Osteocyte (in vitro differentiated cells): ENCODE results near the gene SYCE3. TPM values are rescaled to one million over a fixed set of nuclear protein-coding genes. Genes with fewer than 3 reads are reported as not detected.
"Not testable (repeated sequence)": the region's sequence is repeated elsewhere in the genome, so short reads cannot be mapped to it uniquely, and the experiment has no call there.

ENCODE experiments used
- DNase-seq: peaks from one replicate; pipeline ENCODE4 v3.0.0; 2021; ENCODE audit warnings: mixed read lengths; ENCODE audit not compliant: unreplicated experiment; ENCODE audit errors: extremely low spot score
- H3K27ac Mint-ChIP-seq: one replicate; pipeline ENCODE4 v1.8.0; 2021; ENCODE audit warnings: mild to moderate bottlenecking, mixed read lengths; ENCODE audit not compliant: unreplicated experiment
- H3K27me3 Mint-ChIP-seq: one replicate; pipeline ENCODE4 v1.8.0; 2021; ENCODE audit warnings: mixed read lengths; ENCODE audit not compliant: unreplicated experiment
- H3K36me3 Mint-ChIP-seq: one replicate; pipeline ENCODE4 v1.8.0; 2021; ENCODE audit warnings: mixed read lengths; ENCODE audit not compliant: unreplicated experiment
- H3K4me1 Mint-ChIP-seq: one replicate; pipeline ENCODE4 v1.8.0; 2021; ENCODE audit warnings: mixed read lengths; ENCODE audit not compliant: unreplicated experiment
- H3K4me3 Mint-ChIP-seq: one replicate; pipeline ENCODE4 v1.8.0; 2021; ENCODE audit warnings: mild to moderate bottlenecking, moderate library complexity, mixed read lengths; ENCODE audit not compliant: unreplicated experiment
- H3K9me3 Mint-ChIP-seq: one replicate; pipeline ENCODE4 v1.8.0; 2021; ENCODE audit warnings: mixed read lengths; ENCODE audit not compliant: unreplicated experiment
- total RNA-seq: library from RNA; stranded (reverse); gene quantifications from 2 replicates; pipeline ENCODE4 v1.2.1, GENCODE V29; 2021
- TF ChIP-seq, protein P1 (sequence below): fragments of 200-600 bp; sonication (generic); IDR thresholded peaks from 2 replicates; pipeline ENCODE4 v1.5.0; 2021; ENCODE audit warnings: antibody characterized with exemption, mild to moderate bottlenecking, moderate library complexity

SYCE3 gene
- total RNA-seq, 1 donor from 2014 or later = not detected

GRCh38 chr22:50545522-50546325 lies 17.0 kb downstream of the SYCE3 start, which contains the start of gene KLHDC7B:
Gene KLHDC7B (plus strand): TSS chr22:50545899. CDS start chr22:50546244, 345 bp downstream.
- no peaks in the 10 kb centered on the region for H3K27me3 Mint-ChIP-seq
- H3K9me3 Mint-ChIP-seq = no peaks in the 10 kb centered on the region
- H3K4me3 Mint-ChIP-seq = no peak within 1 kb of the TSS
- TF ChIP-seq, protein P1, sequence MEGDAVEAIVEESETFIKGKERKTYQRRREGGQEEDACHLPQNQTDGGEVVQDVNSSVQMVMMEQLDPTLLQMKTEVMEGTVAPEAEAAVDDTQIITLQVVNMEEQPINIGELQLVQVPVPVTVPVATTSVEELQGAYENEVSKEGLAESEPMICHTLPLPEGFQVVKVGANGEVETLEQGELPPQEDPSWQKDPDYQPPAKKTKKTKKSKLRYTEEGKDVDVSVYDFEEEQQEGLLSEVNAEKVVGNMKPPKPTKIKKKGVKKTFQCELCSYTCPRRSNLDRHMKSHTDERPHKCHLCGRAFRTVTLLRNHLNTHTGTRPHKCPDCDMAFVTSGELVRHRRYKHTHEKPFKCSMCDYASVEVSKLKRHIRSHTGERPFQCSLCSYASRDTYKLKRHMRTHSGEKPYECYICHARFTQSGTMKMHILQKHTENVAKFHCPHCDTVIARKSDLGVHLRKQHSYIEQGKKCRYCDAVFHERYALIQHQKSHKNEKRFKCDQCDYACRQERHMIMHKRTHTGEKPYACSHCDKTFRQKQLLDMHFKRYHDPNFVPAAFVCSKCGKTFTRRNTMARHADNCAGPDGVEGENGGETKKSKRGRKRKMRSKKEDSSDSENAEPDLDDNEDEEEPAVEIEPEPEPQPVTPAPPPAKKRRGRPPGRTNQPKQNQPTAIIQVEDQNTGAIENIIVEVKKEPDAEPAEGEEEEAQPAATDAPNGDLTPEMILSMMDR = no peak
- H3K4me1 Mint-ChIP-seq = no peaks in the 10 kb centered on the region
- no peak for DNase-seq
- H3K36me3 Mint-ChIP-seq = no peaks in the 10 kb centered on the region
- H3K27ac Mint-ChIP-seq = peak within 1 kb of the TSS; percentile 50

- H3K9me3 Mint-ChIP-seq = no peaks in the 10 kb centered on the region
- no peaks in the 10 kb centered on the region for H3K36me3 Mint-ChIP-seq
- H3K4me1 Mint-ChIP-seq = peaks cover under 1% of the 10 kb centered on the region
- TF ChIP-seq, protein P1 = no peak
- H3K27ac Mint-ChIP-seq = no peak overlapping the region
- no peaks in the 10 kb centered on the region for H3K27me3 Mint-ChIP-seq
- DNase-seq = no peak
- H3K4me3 Mint-ChIP-seq = no peak overlapping the region
Measured at GRCh38 chr22:50544746-50545253, 17.9 kb downstream of the SYCE3 start.

DNA sequence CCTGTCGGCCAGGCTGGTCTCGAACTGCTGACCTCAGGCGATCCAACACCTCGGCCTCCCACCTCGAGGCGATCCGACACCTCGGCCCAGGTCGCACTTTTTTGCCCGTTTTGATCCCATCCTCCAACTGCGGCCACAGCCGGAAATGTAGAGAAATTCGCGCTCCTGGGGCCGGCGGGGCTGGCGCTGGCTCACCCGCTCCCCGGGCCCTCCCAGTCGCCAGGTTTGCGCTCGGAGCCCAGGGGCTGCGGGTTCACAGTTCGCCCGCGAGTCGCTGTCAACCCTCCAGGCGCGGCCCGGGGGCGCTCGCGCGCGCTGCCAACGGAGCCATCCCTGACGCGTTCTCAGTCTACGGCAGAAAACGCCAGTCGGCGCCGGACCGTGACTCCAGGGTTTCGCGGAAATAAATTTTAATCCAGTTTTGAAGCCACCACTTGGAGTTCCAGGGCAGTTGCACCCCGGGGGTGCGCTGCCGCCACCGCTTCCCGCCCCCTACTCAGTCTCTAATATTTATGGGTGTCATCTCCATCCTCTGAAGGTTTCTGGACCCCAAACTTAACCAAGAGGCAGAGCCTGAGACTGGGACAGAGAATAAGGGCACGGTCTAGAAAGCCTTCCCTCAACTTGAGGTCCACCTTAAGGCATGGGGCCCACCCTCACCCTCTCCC lies 18.5 kb downstream of the SYCE3 start:
- TF ChIP-seq, protein P1 = peak; percentile 62
- peaks cover 6% of the 10 kb centered on the region for H3K4me1 Mint-ChIP-seq
- no peak overlapping the region for H3K27ac Mint-ChIP-seq
- H3K36me3 Mint-ChIP-seq = no peaks in the 10 kb centered on the region
- H3K9me3 Mint-ChIP-seq = no peaks in the 10 kb centered on the region
- DNase-seq = peak; percentile 90
- no peaks in the 10 kb centered on the region for H3K27me3 Mint-ChIP-seq
- no peak overlapping the region for H3K4me3 Mint-ChIP-seq

DNA sequence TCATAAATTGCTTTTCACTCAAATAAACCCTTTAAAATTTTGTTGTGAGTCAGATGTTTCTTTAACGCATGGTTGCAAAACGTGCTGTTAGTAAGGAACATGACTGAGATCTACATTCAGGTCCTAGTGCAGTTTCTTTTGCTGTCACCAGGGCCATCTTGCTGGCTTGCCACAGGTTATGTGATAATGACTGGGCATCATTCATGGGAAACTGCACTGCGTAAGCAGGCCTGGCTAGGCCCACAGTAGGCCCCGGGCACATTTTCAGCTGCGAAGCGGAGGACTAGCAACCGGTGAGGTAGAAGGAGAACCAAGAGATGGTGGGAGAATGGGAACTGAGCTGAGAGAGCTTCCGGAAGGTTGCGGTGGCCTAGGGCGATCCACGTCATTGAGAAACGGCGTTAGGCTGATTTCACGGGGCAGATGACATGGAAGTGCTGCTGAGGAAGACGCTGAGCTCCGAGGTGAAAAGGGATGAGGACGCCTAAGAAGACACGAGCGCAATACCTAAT lies 20.2 kb downstream of the SYCE3 start:
- TF ChIP-seq, protein P1 = no peak
- H3K27me3 Mint-ChIP-seq = no peaks in the 10 kb centered on the region
- H3K27ac Mint-ChIP-seq = no peak overlapping the region
- H3K4me1 Mint-ChIP-seq = peaks cover 6% of the 10 kb centered on the region
- DNase-seq = no peak
- H3K36me3 Mint-ChIP-seq = no peaks in the 10 kb centered on the region
- no peaks in the 10 kb centered on the region for H3K9me3 Mint-ChIP-seq
- no peak overlapping the region for H3K4me3 Mint-ChIP-seq

DNA sequence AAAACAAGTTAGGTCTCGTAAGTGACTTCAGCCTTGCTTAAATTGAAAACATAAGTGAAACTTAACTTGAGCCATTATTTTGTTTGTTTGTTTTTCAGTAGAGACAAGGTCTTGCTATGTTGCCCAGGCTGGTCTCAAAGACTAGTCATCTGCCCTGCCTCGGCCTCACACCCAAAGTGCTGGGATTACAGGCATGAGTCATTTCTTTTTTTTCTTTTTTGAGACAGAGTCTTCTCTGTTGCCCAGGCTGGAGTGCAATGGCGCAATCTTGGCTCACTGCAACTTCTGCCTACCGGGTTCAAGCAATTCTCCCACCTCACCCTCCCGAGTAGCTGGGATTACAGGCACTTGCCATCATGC lies 21.1 kb downstream of the SYCE3 start:
- not testable (repeated sequence) for H3K4me3 Mint-ChIP-seq, H3K9me3 Mint-ChIP-seq, DNase-seq, H3K36me3 Mint-ChIP-seq, H3K27me3 Mint-ChIP-seq, H3K4me1 Mint-ChIP-seq, H3K27ac Mint-ChIP-seq
